Esophagus muscularis mucosa (tissue), 4 donors: ENCODE measurements around the gene ITGB8.

Experiments
- CTCF ChIP-seq, 3 experiments: fragments of 200-600 bp in 2 of 3; fragments of 450-650 bp in 1 of 3; sonication (generic) in 2 of 3; IDR thresholded peaks; one replicate each; pipeline ENCODE4 v1.5.1; 2017 to 2019; ENCODE audit warnings: antibody characterized with exemption in 3 of 3, mild to moderate bottlenecking in 2 of 3, moderate library complexity in 1 of 3
- EP300 ChIP-seq: sonication (generic); formaldehyde crosslinking; IDR thresholded peaks from one replicate; pipeline ENCODE4 v1.6.1; 2017; ENCODE audit warnings: antibody characterized with exemption
- POLR2A ChIP-seq: fragments of 450-650 bp; IDR thresholded peaks from one replicate; pipeline ENCODE4 v1.6.1; 2017; ENCODE audit warnings: antibody characterized with exemption, moderate library complexity, mild to moderate bottlenecking, low read depth
- POLR2AphosphoS5 ChIP-seq, 2 donors: sonication (generic); formaldehyde crosslinking; IDR thresholded peaks; one replicate each; pipeline ENCODE4 v1.6.1; 2017; ENCODE audit warnings: antibody characterized with exemption in 2 of 2

- no peak for TF ChIP-seq CTCF (IDR thresholded peaks at IDR 0.05)
- no peak for TF ChIP-seq POLR2AphosphoS5 (IDR thresholded peaks at IDR 0.05)
- TF ChIP-seq POLR2A, result no peak
- no peak for TF ChIP-seq EP300
Measured at GRCh38 chr7:20311743-20312042, 19.0 kb upstream of the ITGB8 start.
